ENCODE results near the gene SLC26A5.

DNA sequence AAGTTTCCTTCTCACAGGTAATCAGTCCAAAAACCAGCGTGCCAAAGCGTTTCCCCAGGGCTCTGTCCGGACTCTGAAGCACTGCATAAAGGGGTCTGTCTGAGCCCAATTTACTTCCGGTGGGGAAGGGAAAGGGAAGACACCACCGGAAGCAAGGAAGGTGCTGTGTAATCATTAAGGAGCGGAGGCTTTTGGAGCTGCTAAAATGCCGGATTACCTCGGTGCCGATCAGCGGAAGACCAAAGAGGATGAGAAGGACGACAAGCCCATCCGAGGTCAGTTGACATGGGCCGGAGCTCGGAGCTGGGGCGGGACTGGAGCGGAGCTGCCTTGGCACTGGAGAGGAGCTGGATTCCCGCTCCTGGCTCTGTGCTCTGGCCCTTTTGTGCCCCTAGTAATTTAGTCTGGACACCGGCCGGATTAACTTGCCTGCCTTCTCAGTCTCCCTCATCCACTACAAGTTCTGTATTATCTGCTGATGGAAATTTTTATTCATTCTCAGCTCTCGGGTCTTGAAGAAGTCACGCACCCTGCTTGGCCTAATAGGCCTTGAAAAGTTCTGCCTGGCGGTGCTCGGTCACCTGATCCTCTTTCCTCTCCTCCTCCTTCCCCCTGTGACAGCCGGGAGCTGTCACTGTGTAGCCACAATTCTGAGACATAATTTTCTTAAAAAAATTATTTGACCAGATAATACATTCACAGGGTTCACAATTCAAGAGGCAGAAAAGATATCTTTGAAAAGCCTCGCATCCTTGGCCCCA, 98.3 kb downstream of the SLC26A5 start, which contains the start of gene PSMC2:
- no peak for TF ChIP-seq POLR2A (IDR thresholded peaks at IDR 0.05)
- TF ChIP-seq, protein P1, sequence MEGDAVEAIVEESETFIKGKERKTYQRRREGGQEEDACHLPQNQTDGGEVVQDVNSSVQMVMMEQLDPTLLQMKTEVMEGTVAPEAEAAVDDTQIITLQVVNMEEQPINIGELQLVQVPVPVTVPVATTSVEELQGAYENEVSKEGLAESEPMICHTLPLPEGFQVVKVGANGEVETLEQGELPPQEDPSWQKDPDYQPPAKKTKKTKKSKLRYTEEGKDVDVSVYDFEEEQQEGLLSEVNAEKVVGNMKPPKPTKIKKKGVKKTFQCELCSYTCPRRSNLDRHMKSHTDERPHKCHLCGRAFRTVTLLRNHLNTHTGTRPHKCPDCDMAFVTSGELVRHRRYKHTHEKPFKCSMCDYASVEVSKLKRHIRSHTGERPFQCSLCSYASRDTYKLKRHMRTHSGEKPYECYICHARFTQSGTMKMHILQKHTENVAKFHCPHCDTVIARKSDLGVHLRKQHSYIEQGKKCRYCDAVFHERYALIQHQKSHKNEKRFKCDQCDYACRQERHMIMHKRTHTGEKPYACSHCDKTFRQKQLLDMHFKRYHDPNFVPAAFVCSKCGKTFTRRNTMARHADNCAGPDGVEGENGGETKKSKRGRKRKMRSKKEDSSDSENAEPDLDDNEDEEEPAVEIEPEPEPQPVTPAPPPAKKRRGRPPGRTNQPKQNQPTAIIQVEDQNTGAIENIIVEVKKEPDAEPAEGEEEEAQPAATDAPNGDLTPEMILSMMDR (IDR thresholded peaks at IDR 0.05): no peak
